Neural progenitor cell (in vitro differentiated cells): Measurements from ENCODE around the gene AFF4. TPM values are rescaled to one million over a fixed set of nuclear protein-coding genes. Genes with fewer than 3 reads are reported as not detected.
A peak's percentile ranks its signal among the peaks of the same experiment; 100 is the strongest.

Experiments
- DNase-seq: peaks from one replicate; pipeline ENCODE4 v3.0.0-alpha.2; 2016; ENCODE audit warnings: low spot score
- H2AFZ ChIP-seq: fragments of 200-600 bp; sonication (generic); replicated peaks from 2 replicates; pipeline ENCODE4 v1.6.1; 2016; ENCODE audit warnings: antibody characterized with exemption
- H3F3A ChIP-seq: fragments of 200-600 bp; sonication (generic); 2 replicates; pipeline ENCODE4 v1.6.1; 2016; ENCODE audit warnings: antibody characterized with exemption, low read depth
- H3K27ac ChIP-seq: fragments of 200-600 bp; sonication (generic); 2 replicates; pipeline ENCODE4 v1.5.1; 2016; ENCODE audit warnings: mild to moderate bottlenecking
- H3K27me3 ChIP-seq: fragments of 200-600 bp; sonication (generic); 2 replicates; pipeline ENCODE4 v1.6.1; 2016; ENCODE audit warnings: mild to moderate bottlenecking, moderate library complexity
- H3K36me3 ChIP-seq: fragments of 200-600 bp; sonication (generic); 2 replicates; pipeline ENCODE4 v1.5.1; 2016
- H3K4me1 ChIP-seq: fragments of 200-600 bp; sonication (generic); 2 replicates; pipeline ENCODE4 v1.6.1; 2016; ENCODE audit warnings: mixed run types
- H3K4me2 ChIP-seq: fragments of 200-600 bp; sonication (generic); 2 replicates; pipeline ENCODE4 v1.6.1; 2016
- H3K4me3 ChIP-seq: fragments of 200-600 bp; sonication (generic); 2 replicates; pipeline ENCODE4 v1.5.1; 2016
- H3K79me2 ChIP-seq: fragments of 200-600 bp; sonication (generic); 2 replicates; pipeline ENCODE4 v1.6.1; 2016; ENCODE audit warnings: low read depth
- H3K9ac ChIP-seq: fragments of 200-600 bp; sonication (generic); 2 replicates; pipeline ENCODE4 v1.6.1; 2016
- H3K9me3 ChIP-seq: fragments of 200-600 bp; sonication (generic); 2 replicates; pipeline ENCODE4 v1.5.1; 2016; ENCODE audit warnings: low read depth
- H4K20me1 ChIP-seq: fragments of 200-600 bp; sonication (generic); 2 replicates; pipeline ENCODE4 v1.6.1; 2016; ENCODE audit warnings: low read depth
- H3K27ac Mint-ChIP-seq: 3 replicates; pipeline ENCODE4 v1.8.0; 2021; ENCODE audit warnings: mixed read lengths
- H3K27me3 Mint-ChIP-seq: 2 replicates; pipeline ENCODE4 v1.8.0; 2022; ENCODE audit warnings: low read depth, mild to moderate bottlenecking, inconsistent platforms, moderate library complexity, mixed read lengths; ENCODE audit not compliant: insufficient read depth
- H3K36me3 Mint-ChIP-seq: 3 replicates; pipeline ENCODE4 v1.8.0; 2021; ENCODE audit warnings: mixed read lengths
- H3K4me1 Mint-ChIP-seq: 3 replicates; pipeline ENCODE4 v1.8.0; 2021; ENCODE audit warnings: mixed read lengths
- H3K4me3 Mint-ChIP-seq: 3 replicates; pipeline ENCODE4 v1.8.0; 2021; ENCODE audit warnings: mild to moderate bottlenecking, moderate library complexity, mixed read lengths
- H3K9me3 Mint-ChIP-seq: 3 replicates; pipeline ENCODE4 v1.8.0; 2020; ENCODE audit warnings: mixed read lengths
- CTCF ChIP-seq: fragments of 200-600 bp; sonication (generic); IDR thresholded peaks from 2 replicates; pipeline ENCODE4 v1.5.1; 2017; ENCODE audit warnings: antibody characterized with exemption, mild to moderate bottlenecking
- EZH2 ChIP-seq: fragments of 200-600 bp; sonication (generic); IDR thresholded peaks from 2 replicates; pipeline ENCODE4 v1.6.1; 2017; ENCODE audit warnings: antibody characterized with exemption, mild to moderate bottlenecking, moderate library complexity
- EZH2phosphoT487 ChIP-seq: fragments of 200-600 bp; sonication (generic); IDR thresholded peaks from 2 replicates; pipeline ENCODE4 v1.6.1; 2017; ENCODE audit warnings: antibody characterized with exemption
- small RNA-seq: library from RNA; depleted of rRNA; stranded (forward); fragments of <200 nt; gene quantifications from one replicate; pipeline ENCODE3, GENCODE V24; 2015
- total RNA-seq: library from RNA; depleted of rRNA; stranded (reverse); fragments of >200 nt; gene quantifications from 2 replicates; pipeline ENCODE4 v1.2.3, GENCODE V29; 2015; ENCODE audit warnings: low replicate concordance

Gene AFF4
- total RNA-seq, 1 donor from 2014 or later = 63.6 TPM

GRCh38 chr5:132825834-132826391 is 137.5 kb downstream of the AFF4 start:
- Histone ChIP-seq H3K4me1 (no peaks in the 10 kb centered on the region), H3K27ac (no peak overlapping the region), H3F3A (peaks cover 20% of the 10 kb centered on the region), H4K20me1 (no peaks in the 10 kb centered on the region), H2AFZ (peak overlapping the region; percentile 90), H3K27me3 (peaks cover 100% of the 10 kb centered on the region), H3K9ac (no peak overlapping the region), H3K79me2 (no peaks in the 10 kb centered on the region), H3K4me3 (peak overlapping the region; percentile 44), H3K4me2 (peak overlapping the region; percentile 79), H3K9me3 (no peaks in the 10 kb centered on the region), H3K36me3 (no peaks in the 10 kb centered on the region)
- Mint-ChIP-seq H3K36me3 (peaks cover 3% of the 10 kb centered on the region), H3K27me3 (peaks cover 35% of the 10 kb centered on the region), H3K9me3 (peaks cover 2% of the 10 kb centered on the region), H3K4me1 (peaks cover 3% of the 10 kb centered on the region), H3K4me3 (no peak overlapping the region), H3K27ac (no peak overlapping the region)
- peak; percentile 57 for DNase-seq
- no peak for TF ChIP-seq CTCF
- no peak for TF ChIP-seq EZH2phosphoT487
- TF ChIP-seq EZH2 = peak; percentile 90

Small RNA genes within 50 kb of the gene (small RNA-seq; reads per million reads assigned to genes)
- not detected for gene AC113410.1
- gene ATP6V0E1P1 = not detected
- gene RF00019 = not detected
- not detected for gene RNA5SP192

Other genes with a start within 250 kb of the AFF4 start
- 13.9 and 27.6 TPM in 2 replicates for gene KIF3A, start 226.1 kb downstream of the AFF4 start, total RNA-seq
- 0.22 TPM in 1 of 2 replicates, not detected in the other for gene CCNI2, start 216.2 kb downstream of the AFF4 start, total RNA-seq
- 39.9 and 50.1 TPM in 2 replicates for gene SEPTIN8, start 186.4 kb downstream of the AFF4 start, total RNA-seq
- gene SOWAHA, start 150.3 kb downstream of the AFF4 start, total RNA-seq = 0.03 TPM in 1 of 2 replicates, not detected in the other
- 0.36 and 2.0 TPM in 2 replicates for gene SHROOM1, start 133.0 kb downstream of the AFF4 start, total RNA-seq
- 0.46 and 0.82 TPM in 2 replicates for gene GDF9, start 97.2 kb downstream of the AFF4 start, total RNA-seq
- 45.0 and 63.1 TPM in 2 replicates for gene UQCRQ, start 97.0 kb downstream of the AFF4 start, total RNA-seq
- 3.5 and 3.6 TPM in 2 replicates for gene LEAP2, start 90.0 kb downstream of the AFF4 start, total RNA-seq
- gene ZCCHC10, start 62.9 kb upstream of the AFF4 start, total RNA-seq = 31.8 and 37.0 TPM in 2 replicates
- gene HSPA4, start 88.4 kb upstream of the AFF4 start, total RNA-seq = 144 and 232 TPM in 2 replicates